Measurements from ENCODE around the gene SEMA4D.

Gene SEMA4D

DNA sequence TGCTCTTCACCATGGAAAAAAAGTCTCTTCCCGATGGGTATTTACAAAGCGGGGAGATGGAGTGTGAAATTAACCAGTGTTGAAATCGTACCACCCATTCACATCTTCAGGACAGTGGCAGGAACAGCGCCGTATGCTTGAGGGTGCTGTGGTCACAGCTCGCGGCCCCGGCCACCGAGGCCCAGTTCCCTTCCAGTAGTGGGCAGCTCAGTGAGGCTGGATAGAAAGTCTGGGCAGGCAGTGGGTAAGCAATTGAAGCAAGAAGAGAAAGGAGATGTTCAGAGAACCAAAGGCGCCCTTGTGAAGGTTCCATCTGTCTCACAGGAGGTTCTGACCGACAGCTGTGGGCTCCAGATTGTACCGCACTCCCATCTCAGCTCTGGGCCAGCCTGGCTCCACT is 120.5 kb downstream of the SEMA4D start:
- no peaks in the 10 kb centered on the region for H4K20me1 ChIP-seq (ENCODE audit: insufficient read depth, low read length)

DNA sequence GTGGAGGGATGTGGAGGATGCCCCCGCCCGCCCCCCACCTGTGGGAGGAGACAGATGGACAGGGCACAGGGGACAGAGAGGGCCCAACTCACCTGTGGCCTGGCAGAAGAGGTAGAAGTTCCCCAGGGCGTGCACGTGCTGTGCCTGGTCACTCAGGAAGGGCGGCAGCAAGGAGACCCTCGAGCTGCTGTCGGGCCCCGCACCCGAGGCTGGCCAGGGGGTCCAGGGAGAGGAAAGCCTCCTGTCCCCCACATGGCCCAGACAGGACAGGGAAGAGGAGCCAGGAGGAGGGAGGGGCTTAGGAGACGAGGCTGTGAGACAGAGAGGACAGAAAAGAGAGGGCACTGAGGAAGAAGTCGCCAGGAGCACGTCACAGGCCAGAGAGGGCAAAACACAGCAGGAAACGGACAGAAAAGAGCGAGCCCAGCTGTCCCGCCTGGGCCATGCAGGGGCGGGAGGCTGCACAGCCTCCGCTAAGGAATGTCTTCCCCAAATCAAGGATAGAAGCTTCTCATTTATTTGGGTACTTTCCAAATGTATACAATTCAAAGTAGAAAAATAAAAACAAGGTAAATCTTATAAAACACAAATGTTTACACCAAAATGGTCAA is 121.1 kb downstream of the SEMA4D start:
- no peak overlapping the region for H2AFZ ChIP-seq (ENCODE audit: low read depth, low read length)
- H3K9me3 ChIP-seq (ENCODE audit: insufficient read depth, low read length): no peaks in the 10 kb centered on the region
- TF ChIP-seq, protein P1, sequence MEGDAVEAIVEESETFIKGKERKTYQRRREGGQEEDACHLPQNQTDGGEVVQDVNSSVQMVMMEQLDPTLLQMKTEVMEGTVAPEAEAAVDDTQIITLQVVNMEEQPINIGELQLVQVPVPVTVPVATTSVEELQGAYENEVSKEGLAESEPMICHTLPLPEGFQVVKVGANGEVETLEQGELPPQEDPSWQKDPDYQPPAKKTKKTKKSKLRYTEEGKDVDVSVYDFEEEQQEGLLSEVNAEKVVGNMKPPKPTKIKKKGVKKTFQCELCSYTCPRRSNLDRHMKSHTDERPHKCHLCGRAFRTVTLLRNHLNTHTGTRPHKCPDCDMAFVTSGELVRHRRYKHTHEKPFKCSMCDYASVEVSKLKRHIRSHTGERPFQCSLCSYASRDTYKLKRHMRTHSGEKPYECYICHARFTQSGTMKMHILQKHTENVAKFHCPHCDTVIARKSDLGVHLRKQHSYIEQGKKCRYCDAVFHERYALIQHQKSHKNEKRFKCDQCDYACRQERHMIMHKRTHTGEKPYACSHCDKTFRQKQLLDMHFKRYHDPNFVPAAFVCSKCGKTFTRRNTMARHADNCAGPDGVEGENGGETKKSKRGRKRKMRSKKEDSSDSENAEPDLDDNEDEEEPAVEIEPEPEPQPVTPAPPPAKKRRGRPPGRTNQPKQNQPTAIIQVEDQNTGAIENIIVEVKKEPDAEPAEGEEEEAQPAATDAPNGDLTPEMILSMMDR (IDR thresholded peaks at IDR 0.05; ENCODE audit: low read depth, low read length): no peak
- TF ChIP-seq EZH2phosphoT487 (IDR thresholded peaks at IDR 0.05; ENCODE audit: low read depth): no peak
- no peaks in the 10 kb centered on the region for H3K27me3 ChIP-seq (ENCODE audit: low read depth, low read length)
- H3K79me2 ChIP-seq (ENCODE audit: low read length): no peaks in the 10 kb centered on the region
- H3K4me1 ChIP-seq (ENCODE audit: low read length): peaks cover 6% of the 10 kb centered on the region
- H3K36me3 ChIP-seq (replicated peaks; ENCODE audit: low read depth, low read length): no peaks in the 10 kb centered on the region
- H3K27ac ChIP-seq (ENCODE audit: low read length): no peak overlapping the region
- H3K4me3 ChIP-seq (ENCODE audit: low read length): no peak overlapping the region
- H3K9ac ChIP-seq (ENCODE audit: low read length): no peak overlapping the region
- H4K20me1 ChIP-seq (ENCODE audit: insufficient read depth, low read length): no peaks in the 10 kb centered on the region
- H3K4me2 ChIP-seq (ENCODE audit: low read length): no peak overlapping the region

More for the DNA sequence above, 120.5 kb downstream of the SEMA4D start:
- H3K27ac ChIP-seq (ENCODE audit: low read length): no peak overlapping the region
- no peak overlapping the region for H3K4me3 ChIP-seq (ENCODE audit: low read length)
- no peak overlapping the region for H3K9ac ChIP-seq (ENCODE audit: low read length)
- no peak overlapping the region for H3K4me2 ChIP-seq (ENCODE audit: low read length)
- H2AFZ ChIP-seq (ENCODE audit: low read depth, low read length): no peak overlapping the region
- no peaks in the 10 kb centered on the region for H3K36me3 ChIP-seq (replicated peaks; ENCODE audit: low read depth, low read length)
- no peaks in the 10 kb centered on the region for H3K9me3 ChIP-seq (ENCODE audit: insufficient read depth, low read length)
- H3K4me1 ChIP-seq (ENCODE audit: low read length): peaks cover 6% of the 10 kb centered on the region
- TF ChIP-seq, protein P1 (IDR thresholded peaks at IDR 0.05; ENCODE audit: low read depth, low read length): no peak
- no peak for TF ChIP-seq EZH2phosphoT487 (IDR thresholded peaks at IDR 0.05; ENCODE audit: low read depth)
- H3K79me2 ChIP-seq (ENCODE audit: low read length): no peaks in the 10 kb centered on the region
- H3K27me3 ChIP-seq (ENCODE audit: low read depth, low read length): no peaks in the 10 kb centered on the region

DNA sequence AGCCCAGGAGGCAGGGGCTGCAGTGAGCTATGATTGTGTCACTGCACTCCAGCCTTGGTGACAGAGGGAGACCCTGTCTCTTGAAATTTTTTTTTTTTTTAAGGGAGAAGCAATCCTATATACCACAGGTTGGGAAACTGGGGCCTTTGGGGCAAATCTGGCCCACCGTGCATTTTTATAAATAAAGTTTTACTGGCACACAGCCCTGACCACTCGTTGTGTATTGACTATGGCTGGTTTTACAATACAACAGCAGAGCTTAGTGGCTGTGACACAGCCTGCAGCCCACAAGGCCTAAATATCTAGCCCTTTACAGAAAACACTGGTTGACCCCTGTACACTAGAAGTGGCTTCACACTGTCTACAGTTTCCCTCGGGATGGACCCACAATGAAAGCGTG is 121.6 kb downstream of the SEMA4D start:
- Histone ChIP-seq H3K27ac (ENCODE audit: low read length) (no peak overlapping the region), H3K9ac (ENCODE audit: low read length) (no peak overlapping the region), H3K36me3 (replicated peaks; ENCODE audit: low read depth, low read length) (no peaks in the 10 kb centered on the region), H3K79me2 (ENCODE audit: low read length) (no peaks in the 10 kb centered on the region), H2AFZ (ENCODE audit: low read depth, low read length) (no peak overlapping the region), H4K20me1 (ENCODE audit: insufficient read depth, low read length) (no peaks in the 10 kb centered on the region), H3K9me3 (ENCODE audit: insufficient read depth, low read length) (no peaks in the 10 kb centered on the region), H3K4me3 (ENCODE audit: low read length) (no peak overlapping the region), H3K4me2 (ENCODE audit: low read length) (no peak overlapping the region), H3K27me3 (ENCODE audit: low read depth, low read length) (no peaks in the 10 kb centered on the region), H3K4me1 (ENCODE audit: low read length) (peaks cover 6% of the 10 kb centered on the region)
- TF ChIP-seq EZH2phosphoT487 (IDR thresholded peaks at IDR 0.05; ENCODE audit: low read depth): no peak
- TF ChIP-seq, protein P1 (IDR thresholded peaks at IDR 0.05; ENCODE audit: low read depth, low read length): no peak

DNA sequence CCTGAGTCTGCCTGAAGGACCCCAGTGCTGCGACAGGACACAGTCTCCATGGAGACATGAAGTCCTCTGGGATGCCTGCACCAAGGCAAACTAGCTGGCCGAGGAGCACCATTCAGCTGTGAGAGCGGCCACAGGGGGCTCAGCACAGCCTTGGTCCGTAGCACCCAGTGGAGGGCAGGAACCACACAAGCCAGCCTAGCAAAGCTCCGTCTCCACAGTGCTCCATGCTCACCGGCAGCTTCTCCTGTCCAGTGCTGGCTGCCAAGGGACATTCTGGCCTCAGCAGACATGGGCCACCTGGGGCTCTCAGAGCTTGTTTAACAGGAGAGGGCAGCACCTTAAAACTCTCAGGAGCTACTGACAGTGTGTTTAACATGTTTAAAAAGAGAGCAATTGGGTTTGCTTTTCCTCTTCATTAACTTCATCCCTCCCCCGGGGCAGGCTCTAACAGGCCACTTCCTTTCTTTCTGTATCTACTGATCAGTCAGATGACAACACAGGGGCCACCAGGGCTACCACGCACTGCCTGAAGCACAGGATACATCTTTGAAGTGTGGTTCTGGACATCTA is 122.6 kb downstream of the SEMA4D start:
- Histone ChIP-seq H3K9ac (ENCODE audit: low read length) (no peak overlapping the region), H3K4me3 (ENCODE audit: low read length) (no peak overlapping the region), H3K27ac (ENCODE audit: low read length) (no peak overlapping the region), H3K4me2 (ENCODE audit: low read length) (no peak overlapping the region), H3K36me3 (replicated peaks; ENCODE audit: low read depth, low read length) (no peaks in the 10 kb centered on the region), H3K4me1 (ENCODE audit: low read length) (peaks cover 6% of the 10 kb centered on the region), H3K79me2 (ENCODE audit: low read length) (no peaks in the 10 kb centered on the region), H2AFZ (ENCODE audit: low read depth, low read length) (no peak overlapping the region), H4K20me1 (ENCODE audit: insufficient read depth, low read length) (no peaks in the 10 kb centered on the region), H3K27me3 (ENCODE audit: low read depth, low read length) (no peaks in the 10 kb centered on the region), H3K9me3 (ENCODE audit: insufficient read depth, low read length) (no peaks in the 10 kb centered on the region)
- TF ChIP-seq, protein P1 (IDR thresholded peaks at IDR 0.05; ENCODE audit: low read depth, low read length): peak; percentile 24; the same call in 1 of the 2 replicates
- no peak for TF ChIP-seq EZH2phosphoT487 (IDR thresholded peaks at IDR 0.05; ENCODE audit: low read depth)
